GM23248 (cell line): Measurements from ENCODE around the gene DRD2. TPM values are rescaled to one million over a fixed set of nuclear protein-coding genes. Genes with fewer than 3 reads are reported as not detected.

Source experiments
- DNase-seq: peaks from one replicate; pipeline ENCODE4 v3.0.0-alpha.2; 2015
- H2AFZ ChIP-seq: fragments of 200-600 bp; sonication (generic); 2 replicates; pipeline ENCODE4 v1.6.1; 2016; ENCODE audit warnings: antibody characterized with exemption
- H3F3A ChIP-seq: fragments of 200-600 bp; sonication (generic); 2 replicates; pipeline ENCODE4 v1.6.1; 2016; ENCODE audit warnings: mild to moderate bottlenecking, antibody characterized with exemption, mixed run types; ENCODE audit not compliant: insufficient read depth
- H3K27ac ChIP-seq: fragments of 200-600 bp; sonication (generic); 2 replicates; pipeline ENCODE4 v1.5.1; 2016; ENCODE audit warnings: mild to moderate bottlenecking
- H3K27me3 ChIP-seq: fragments of 200-600 bp; sonication (generic); replicated peaks from 2 replicates; pipeline ENCODE4 v1.6.1; 2016; ENCODE audit warnings: mild to moderate bottlenecking; ENCODE audit not compliant: insufficient read depth
- H3K36me3 ChIP-seq: fragments of 200-600 bp; sonication (generic); 2 replicates; pipeline ENCODE4 v1.6.1; 2016; ENCODE audit warnings: low read depth, mild to moderate bottlenecking
- H3K4me1 ChIP-seq: fragments of 200-600 bp; sonication (generic); 2 replicates; pipeline ENCODE4 v1.6.1; 2016; ENCODE audit warnings: mild to moderate bottlenecking; ENCODE audit not compliant: insufficient read depth
- H3K4me2 ChIP-seq: fragments of 200-600 bp; sonication (generic); one replicate; pipeline ENCODE4 v1.6.1; 2016; ENCODE audit warnings: mild to moderate bottlenecking; ENCODE audit not compliant: unreplicated experiment
- H3K4me3 ChIP-seq: fragments of 200-600 bp; sonication (generic); 2 replicates; pipeline ENCODE4 v1.5.1; 2016; ENCODE audit warnings: mild to moderate bottlenecking
- H3K79me2 ChIP-seq: fragments of 200-600 bp; sonication (generic); 2 replicates; pipeline ENCODE4 v1.6.1; 2016; ENCODE audit warnings: mild to moderate bottlenecking; ENCODE audit not compliant: insufficient read depth
- H3K9ac ChIP-seq: fragments of 200-600 bp; sonication (generic); 2 replicates; pipeline ENCODE4 v1.6.1; 2016; ENCODE audit warnings: mild to moderate bottlenecking
- H3K9me2 ChIP-seq: fragments of 200-600 bp; sonication (generic); 2 replicates; pipeline ENCODE4 v1.6.1; 2016; ENCODE audit warnings: mixed run types, mild to moderate bottlenecking, moderate library complexity; ENCODE audit not compliant: insufficient read depth
- H3K9me3 ChIP-seq: fragments of 200-600 bp; sonication (generic); one replicate; pipeline ENCODE4 v1.6.1; 2017; ENCODE audit warnings: low read depth
- H4K20me1 ChIP-seq: fragments of 200-600 bp; sonication (generic); 2 replicates; pipeline ENCODE4 v1.6.0; 2016; ENCODE audit not compliant: insufficient read depth
- EZH2 ChIP-seq: fragments of 200-600 bp; sonication (generic); IDR thresholded peaks from 2 replicates; pipeline ENCODE4 v1.6.1; 2018; ENCODE audit warnings: antibody characterized with exemption, mild to moderate bottlenecking; ENCODE audit not compliant: insufficient read depth, poor library complexity, severe bottlenecking
- EZH2phosphoT487 ChIP-seq: fragments of 200-600 bp; sonication (generic); IDR thresholded peaks from 2 replicates; pipeline ENCODE4 v1.6.1; 2018; ENCODE audit warnings: antibody characterized with exemption, moderate library complexity, mild to moderate bottlenecking, low read depth; ENCODE audit not compliant: insufficient read depth
- WGBS, 2 experiments: methylation state at CpG; one replicate each; pipeline ENCODE4 v1.1.6; 2015 to 2017; ENCODE audit warnings: low lambda C conversion rate in 2 of 2, low coverage in 1 of 2; ENCODE audit errors: missing lambda C conversion rate in 2 of 2; 5-methylcytosine and 5-hydroxymethylcytosine counted together
- in situ Hi-C: fragments of 300-500 bp; cut with MboI; formaldehyde crosslinking; loops from 2 replicates; pipeline ENCODE4 v1.15.0; 2020
- polyA plus RNA-seq: library from polyadenylated mRNA; unstranded; fragments of >200 nt; fragmentation: Nextera tagmentation; extraction: Ambion mirVana; gene quantifications from 2 replicates; pipeline ENCODE4 v1.2.1, GENCODE V29; 2016
- total RNA-seq: library from RNA; depleted of rRNA; stranded (reverse); fragments of >200 nt; shearing (Covaris generic); gene quantifications from 2 replicates; pipeline ENCODE4 v1.2.3, GENCODE V29; 2014

The DRD2 gene
- total and polyA plus RNA-seq, 2 experiments from 2014 or later = not detected

- in situ Hi-C loops = no loop called here
- Histone ChIP-seq H3F3A (peaks cover 15% of the 10 kb centered on the region; the same call in 1 of the 2 replicates), H3K27me3 (peaks cover 18% of the 10 kb centered on the region; the same call in 1 of the 2 replicates), H2AFZ (no peak overlapping the region), H3K4me1 (peaks cover 13% of the 10 kb centered on the region), H4K20me1 (no peaks in the 10 kb centered on the region), H3K4me2 (no peak overlapping the region), H3K9me3 (no peaks in the 10 kb centered on the region), H3K9ac (no peak overlapping the region), H3K9me2 (no peaks in the 10 kb centered on the region), H3K4me3 (no peak overlapping the region), H3K27ac (no peak overlapping the region), H3K79me2 (no peaks in the 10 kb centered on the region), H3K36me3 (no peaks in the 10 kb centered on the region)
- TF ChIP-seq EZH2phosphoT487 (no peak), EZH2 (no peak)
- WGBS, 2 experiments = 81 to 86% methylated on average over 4 of the region's 4 CpGs
- DNase-seq = no peak
Observed at GRCh38 chr11:113504586-113504985, 29.4 kb upstream of the DRD2 start.

- TF ChIP-seq EZH2 (no peak), EZH2phosphoT487 (no peak)
- Histone ChIP-seq H3K4me1 (peaks cover 13% of the 10 kb centered on the region), H3K36me3 (no peaks in the 10 kb centered on the region), H3K9me3 (no peaks in the 10 kb centered on the region), H3K9ac (no peak overlapping the region), H3K4me3 (no peak overlapping the region), H3K79me2 (no peaks in the 10 kb centered on the region), H3K4me2 (no peak overlapping the region), H3F3A (peaks cover 15% of the 10 kb centered on the region; the same call in 1 of the 2 replicates), H2AFZ (no peak overlapping the region), H4K20me1 (no peaks in the 10 kb centered on the region), H3K27ac (no peak overlapping the region), H3K27me3 (peaks cover 15% of the 10 kb centered on the region; the same call in 1 of the 2 replicates), H3K9me2 (no peaks in the 10 kb centered on the region)
- whole genome bisulfite sequencing, 2 experiments = 52 to 60% methylated on average over 3 of the region's 3 CpGs
- in situ Hi-C loops = no loop called here
- no peak for DNase-seq
Observed at GRCh38 chr11:113504071-113504470, 28.9 kb upstream of the DRD2 start.

DNA sequence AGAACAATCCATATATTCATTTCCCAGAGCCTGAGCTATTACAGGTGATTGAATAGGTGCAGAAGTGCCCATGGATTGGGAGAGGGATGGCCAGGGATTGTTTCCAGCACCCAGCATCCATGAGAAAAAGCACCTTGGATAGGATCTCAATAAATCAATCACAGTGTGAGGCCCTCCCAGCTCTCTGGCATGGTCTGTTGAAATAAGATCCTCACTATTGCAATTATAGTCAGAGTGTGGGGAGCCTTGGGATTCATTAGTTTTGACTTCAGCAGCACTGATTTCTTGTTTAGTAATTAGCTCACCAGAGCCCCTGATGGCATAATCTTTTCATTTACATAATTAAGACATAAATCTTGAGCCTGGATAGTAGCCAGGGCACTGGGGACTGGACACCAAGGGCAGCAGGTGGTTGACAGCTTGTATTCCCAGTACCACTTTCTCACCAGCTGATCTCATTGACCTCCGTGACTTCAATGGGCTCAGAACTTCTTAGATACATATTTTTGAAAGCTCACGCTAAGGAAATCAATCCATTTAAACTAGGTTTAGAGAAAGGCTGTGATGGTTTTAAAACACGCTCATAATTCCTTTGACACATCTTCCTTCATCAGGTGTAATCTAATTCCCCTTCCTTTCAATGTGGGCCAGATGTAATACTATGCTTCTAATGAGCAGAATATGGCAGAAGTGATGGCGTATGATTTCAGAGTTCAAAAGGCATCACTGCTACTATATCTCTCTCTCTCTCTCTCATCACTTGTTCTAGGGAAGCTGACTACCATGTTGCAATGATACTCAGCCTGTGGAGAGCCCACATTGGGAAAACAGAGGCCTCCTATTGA lies 22.1 kb upstream of the DRD2 start:
- H3K4me1 ChIP-seq = no peaks in the 10 kb centered on the region
- no peaks in the 10 kb centered on the region for H3K9me3 ChIP-seq
- WGBS, 2 experiments = 48 to 51% methylated on average over 4 of the region's 4 CpGs
- no peak overlapping the region for H3K4me2 ChIP-seq
- H4K20me1 ChIP-seq = no peaks in the 10 kb centered on the region
- H3K27ac ChIP-seq = no peak overlapping the region
- no peak for DNase-seq
- no peak for TF ChIP-seq EZH2
- TF ChIP-seq EZH2phosphoT487 = no peak
- in situ Hi-C loops = no loop called here
- no peaks in the 10 kb centered on the region for H3F3A ChIP-seq
- H3K27me3 ChIP-seq = peaks cover 51% of the 10 kb centered on the region
- no peaks in the 10 kb centered on the region for H3K79me2 ChIP-seq
- no peak overlapping the region for H2AFZ ChIP-seq
- H3K9me2 ChIP-seq = no peaks in the 10 kb centered on the region
- no peak overlapping the region for H3K9ac ChIP-seq
- no peak overlapping the region for H3K4me3 ChIP-seq
- no peaks in the 10 kb centered on the region for H3K36me3 ChIP-seq

- Histone ChIP-seq H3K27ac (no peak overlapping the region), H3K9me3 (no peaks in the 10 kb centered on the region), H4K20me1 (no peaks in the 10 kb centered on the region), H3K9me2 (no peaks in the 10 kb centered on the region), H3K4me2 (no peak overlapping the region), H3K4me3 (no peak overlapping the region), H3K9ac (no peak overlapping the region), H3K79me2 (no peaks in the 10 kb centered on the region), H2AFZ (no peak overlapping the region), H3K36me3 (no peaks in the 10 kb centered on the region), H3K27me3 (peaks cover 44% of the 10 kb centered on the region), H3F3A (no peaks in the 10 kb centered on the region), H3K4me1 (no peaks in the 10 kb centered on the region)
- no peak for DNase-seq
- in situ Hi-C loops = no loop called here
- TF ChIP-seq EZH2phosphoT487 (no peak), EZH2 (no peak)
- 44 to 57% methylated on average over 3 of the region's 3 CpGs for WGBS, 2 experiments
Observed at GRCh38 chr11:113496026-113496651, 20.9 kb upstream of the DRD2 start.
